Mesenteric fat pad (tissue), 1 donor: ENCODE results near the gene NPTN. TPM values are rescaled to one million over a fixed set of nuclear protein-coding genes. Genes with fewer than 3 reads are reported as not detected.

Source experiments
- DNase-seq: peaks from one replicate; pipeline ENCODE4 v3.0.0-alpha.2; 2020; ENCODE audit warnings: low spot score
- total RNA-seq: library from RNA; stranded (reverse); fragmentation: NEBNext Ultra II Directional; extraction: Animal tissue kit (Norgen Biotek cat#: 25700); gene quantifications from one replicate; pipeline ENCODE4 v1.2.1, GENCODE V29; 2021
- donor health status: DM: yes; HTN: yes; CAD: no.

The NPTN gene
- total RNA-seq, 1 donor from 2014 or later: 70.1 TPM

DNA sequence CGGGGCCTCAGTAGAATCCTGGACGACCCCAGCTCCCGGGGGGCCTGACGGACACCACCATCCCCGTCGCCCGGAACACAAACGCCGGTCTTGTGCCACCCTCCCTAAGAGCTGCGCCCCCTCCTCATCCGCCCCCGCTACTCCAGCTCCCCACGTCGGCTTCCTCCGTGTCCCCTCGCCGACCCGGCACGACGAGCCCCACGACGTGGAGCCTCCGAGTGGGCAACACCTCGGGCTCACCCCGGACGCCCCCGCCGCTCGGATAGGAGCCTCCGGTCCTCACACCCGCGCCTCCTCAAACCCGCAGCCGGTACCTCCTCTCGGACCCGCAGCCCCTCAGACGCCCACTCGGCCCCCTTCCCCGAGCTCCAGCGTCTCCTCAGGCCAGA lies 525 bp downstream of the NPTN start:
- no peak for DNase-seq

DNA sequence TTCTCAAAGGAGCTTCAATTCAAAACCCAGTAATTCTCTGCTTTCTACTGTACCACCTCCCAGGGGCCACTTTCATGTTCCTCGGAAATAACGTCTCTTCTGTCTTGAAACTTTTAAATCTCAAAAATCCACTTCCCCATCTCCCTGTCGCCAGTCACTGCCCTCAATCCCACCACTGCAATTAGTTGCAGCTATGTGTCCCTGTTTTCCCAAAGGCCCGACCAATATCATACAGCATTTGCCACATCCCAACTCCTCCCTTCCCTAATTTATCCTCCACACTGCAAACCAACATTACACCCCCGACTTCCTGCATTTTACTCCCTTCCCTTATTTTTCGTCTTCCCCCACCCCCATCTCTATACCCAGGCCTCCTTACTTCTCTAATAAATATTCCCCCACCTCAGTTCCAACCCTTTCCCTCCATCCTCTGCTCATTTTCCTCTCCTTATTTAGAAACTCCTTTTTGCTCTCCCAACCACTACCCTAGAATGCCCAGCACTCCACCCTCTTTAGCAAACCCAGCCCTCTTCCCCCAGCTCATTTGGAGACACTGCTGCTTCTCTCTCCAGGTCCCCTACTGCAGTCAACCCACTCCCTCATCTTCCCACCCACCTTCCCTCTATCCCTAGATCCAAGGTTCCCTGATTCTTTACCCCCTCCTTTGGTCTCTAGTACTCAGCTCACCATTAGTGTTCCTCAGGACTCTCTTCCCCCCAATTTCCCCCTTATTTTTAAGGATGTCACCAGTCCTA lies 1.1 kb downstream of the NPTN start:
- no peak for DNase-seq

DNA sequence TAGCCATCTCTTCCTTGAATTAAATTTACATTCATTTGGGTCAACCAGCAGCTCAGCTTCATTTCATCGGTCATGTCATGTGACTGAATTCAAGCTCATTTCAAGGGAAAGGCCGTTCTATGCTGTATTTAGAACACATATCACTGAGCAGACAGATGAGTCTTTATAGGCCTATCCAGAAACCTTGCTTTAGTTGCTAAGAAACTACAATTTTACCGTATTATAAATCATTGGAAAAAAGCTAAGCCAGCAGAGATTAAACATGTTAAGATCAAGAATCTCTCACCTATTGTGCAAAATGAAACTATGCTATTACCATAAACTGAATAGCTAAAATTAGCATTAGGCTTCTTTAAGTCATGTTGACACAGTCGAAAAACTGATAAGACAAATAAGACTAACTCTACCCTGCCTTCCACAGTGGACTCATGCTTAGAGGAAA lies 2.2 kb downstream of the NPTN start:
- no peak for DNase-seq

DNA sequence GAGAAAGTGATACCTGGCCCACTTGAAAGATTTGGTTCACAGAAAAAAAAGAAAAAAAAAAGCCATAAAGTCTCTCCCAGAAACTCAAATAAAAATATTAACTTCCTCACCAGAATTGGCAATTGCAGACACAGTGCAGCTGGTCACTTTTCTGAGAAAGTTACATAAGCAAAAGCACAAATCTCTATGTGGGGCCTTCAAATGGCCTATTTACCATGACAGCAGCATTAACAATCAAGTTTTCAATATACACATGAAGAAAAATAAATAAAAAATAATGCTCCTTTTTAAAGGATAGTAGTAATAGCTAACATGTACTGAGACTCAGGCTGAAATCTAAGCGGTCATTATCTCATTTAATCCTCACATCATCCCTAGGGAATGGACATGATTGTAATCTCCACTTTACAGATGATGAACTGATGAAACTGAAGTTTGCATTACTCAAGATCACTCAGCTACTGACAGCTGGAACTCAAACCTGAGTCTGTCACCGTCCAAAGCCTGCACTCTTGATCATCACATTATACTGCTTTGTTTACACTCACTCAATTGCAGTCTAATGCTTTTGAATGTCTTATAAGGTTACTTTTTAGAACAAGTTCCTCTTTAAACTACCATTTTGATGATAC lies 3.3 kb downstream of the NPTN start:
- DNase-seq: no peak

DNA sequence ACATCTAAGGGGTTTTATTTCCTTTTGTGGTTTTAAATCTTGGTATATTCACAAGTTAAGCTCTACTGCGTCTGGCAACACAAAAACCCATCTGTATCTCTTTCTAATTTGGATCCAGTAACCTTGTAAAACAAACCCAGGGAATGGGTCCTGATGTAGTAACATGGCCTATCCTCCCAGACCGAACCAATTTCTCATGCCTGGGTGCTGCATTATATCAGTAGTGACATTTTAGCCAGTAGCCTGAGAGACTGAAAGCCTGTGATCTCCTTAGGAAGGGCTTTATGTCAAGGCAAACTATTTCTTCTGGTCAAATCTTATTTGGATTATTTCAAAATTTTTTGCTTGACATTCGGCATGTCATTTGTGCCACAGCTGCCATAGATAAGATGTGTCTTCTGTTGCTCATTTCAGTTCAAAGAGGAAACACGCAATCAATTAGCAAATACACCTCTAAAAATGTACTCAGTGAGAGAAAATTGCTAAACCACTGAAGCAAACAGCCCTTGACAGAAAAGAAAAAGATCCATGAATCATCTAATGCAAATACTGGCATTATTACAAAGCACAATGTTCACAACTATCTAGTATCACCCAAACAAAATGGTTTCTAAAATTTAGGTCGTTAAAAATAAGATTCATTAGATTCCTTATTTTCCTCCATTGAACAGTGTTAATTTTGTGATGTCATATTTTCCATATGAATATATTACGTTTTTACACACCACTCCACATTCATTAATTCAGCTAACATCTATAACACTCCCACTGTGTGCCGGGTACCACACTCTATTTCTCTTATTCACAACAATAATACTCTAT lies 4.0 kb downstream of the NPTN start:
- DNase-seq: no peak

DNA sequence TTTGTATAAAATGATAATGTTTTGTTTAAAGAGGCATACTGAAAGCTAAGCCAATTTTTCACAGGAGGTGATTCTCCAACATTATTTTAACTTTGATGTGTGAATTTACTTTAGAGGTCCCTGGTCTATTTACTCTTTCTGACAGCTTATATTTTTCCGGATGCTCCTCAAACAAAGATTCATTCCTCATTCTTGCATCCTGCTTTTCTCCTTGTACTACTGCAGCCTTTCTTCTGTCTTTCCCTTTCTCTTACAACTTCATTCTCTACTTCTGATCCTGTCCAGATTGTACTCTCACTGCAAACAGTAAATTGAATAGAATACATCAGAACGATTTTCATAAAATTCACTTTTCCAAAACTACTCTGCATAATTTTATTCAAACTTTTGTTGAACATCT lies 5.1 kb downstream of the NPTN start:
- DNase-seq: no peak

DNA sequence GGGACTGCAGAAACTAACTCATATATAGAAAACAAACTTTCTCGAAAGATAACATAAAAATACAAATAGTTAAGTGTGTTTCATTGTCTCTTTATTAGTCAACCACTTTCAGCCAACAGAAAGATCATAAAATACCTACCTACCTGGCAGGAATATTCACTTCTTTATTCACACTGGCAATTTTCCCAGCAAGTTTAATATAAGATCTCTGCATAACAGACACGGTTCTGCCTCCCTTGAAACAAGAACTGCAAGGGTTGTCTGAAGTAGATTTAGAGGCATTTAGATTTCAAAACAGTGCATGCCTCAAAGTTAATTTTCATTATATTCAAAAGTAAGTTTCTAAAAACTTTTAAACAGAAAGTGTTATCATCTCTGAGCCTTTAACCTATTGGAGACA lies 7.1 kb downstream of the NPTN start:
- DNase-seq: no peak

DNA sequence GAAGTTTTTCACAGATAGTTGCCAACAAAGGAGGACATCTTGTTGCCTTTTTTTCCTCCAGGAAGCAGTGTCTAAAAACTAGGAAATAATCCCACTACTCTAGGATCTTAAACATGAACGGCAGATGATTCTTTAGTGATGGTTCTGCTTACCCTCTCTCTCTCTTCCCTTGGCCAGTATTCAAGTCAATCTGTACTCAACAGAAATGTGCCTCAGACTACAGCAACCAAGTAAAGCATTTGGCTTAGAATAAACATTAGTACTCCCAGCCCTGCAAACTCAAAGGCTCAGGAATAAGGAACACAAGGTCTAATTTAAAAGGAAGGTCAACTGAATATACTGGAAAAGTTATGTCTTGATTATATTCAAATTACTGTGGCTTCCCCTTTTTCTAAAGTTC lies 8.7 kb downstream of the NPTN start:
- no peak for DNase-seq

DNA sequence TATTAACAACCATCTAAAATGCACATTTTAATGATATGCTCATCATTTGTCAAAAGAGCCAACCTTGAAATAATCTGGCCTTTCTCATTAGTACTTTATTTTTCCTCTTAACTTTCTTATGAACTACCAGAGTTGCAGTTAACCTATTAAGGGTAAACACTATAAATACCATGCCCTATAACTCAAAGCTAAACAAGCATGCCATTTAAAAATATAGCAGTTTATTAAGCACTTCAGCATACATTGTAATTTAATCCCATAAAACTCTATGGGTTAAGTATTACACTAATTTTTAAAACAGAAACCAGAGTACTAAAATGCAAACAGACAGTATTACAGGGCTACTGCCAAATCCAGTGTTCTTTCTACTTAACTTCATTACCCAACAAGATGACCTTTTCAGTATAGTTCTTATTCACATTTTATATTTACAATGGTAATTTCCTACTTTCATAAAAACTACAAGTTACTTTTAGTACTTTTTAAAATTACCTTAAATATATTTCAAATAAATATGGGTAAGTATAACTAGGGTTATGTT lies 11.8 kb downstream of the NPTN start:
- no peak for DNase-seq

DNA sequence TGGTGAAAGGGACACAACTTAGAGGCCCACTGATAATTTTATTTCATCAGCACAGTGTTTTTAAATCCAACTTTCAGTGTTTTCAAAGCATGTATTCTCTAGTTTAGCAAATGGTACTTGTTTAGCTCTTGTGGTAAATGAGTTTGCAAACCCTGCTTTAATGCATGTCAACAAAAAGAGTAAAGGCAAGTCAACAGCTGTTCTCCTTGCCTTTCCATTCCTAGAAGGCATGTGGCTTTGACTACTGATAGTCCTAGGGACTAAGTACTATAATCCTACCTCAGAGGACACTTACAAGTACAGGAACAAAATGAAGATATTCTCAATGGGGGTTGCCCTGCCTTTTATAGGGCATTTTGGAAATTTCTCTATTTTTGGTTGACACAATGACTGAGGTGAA lies 13.1 kb downstream of the NPTN start:
- DNase-seq: no peak

DNA sequence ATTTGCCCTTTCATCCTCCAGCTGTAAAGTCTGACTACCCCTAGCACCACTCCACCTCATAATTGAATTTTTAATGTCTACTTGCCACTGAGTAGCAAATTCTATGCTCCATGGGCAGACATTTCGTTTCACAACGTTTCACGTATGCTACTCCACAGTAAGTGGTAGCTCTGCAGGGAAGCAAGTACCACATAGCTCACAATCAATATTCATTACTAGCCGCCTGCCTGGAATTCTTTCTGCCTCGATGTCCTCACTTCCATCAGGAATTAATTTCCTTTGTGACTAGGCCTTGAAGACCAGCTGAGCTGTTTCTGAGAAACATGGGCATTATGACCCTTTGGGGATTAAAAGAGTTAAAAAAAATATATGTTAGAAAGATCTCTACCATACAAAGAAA lies 15.3 kb downstream of the NPTN start:
- no peak for DNase-seq

DNA sequence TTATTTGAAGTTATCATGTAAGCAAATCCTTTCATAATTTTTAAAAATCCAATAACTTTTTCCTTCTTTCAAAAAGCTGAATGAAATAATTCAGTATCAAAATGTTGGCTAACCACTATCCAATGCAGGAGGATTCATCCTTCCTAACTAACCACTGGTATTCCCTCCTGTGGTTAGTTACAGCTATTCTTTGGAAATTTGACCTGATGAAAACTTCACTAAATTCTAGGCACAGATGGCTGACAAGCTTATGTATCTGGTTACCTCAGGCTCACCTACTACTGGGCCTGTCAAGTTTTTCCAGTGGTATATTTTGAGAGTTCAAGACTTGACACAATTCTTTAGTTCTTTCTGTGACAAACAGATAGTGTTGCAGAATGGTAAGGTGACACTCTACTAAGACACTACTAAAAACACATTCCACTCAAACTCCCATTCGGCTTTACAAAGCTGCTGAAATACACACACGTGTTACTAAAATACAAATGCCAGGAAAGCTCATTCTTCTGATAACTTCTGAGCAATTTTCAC lies 15.8 kb downstream of the NPTN start:
- DNase-seq: no peak

DNA sequence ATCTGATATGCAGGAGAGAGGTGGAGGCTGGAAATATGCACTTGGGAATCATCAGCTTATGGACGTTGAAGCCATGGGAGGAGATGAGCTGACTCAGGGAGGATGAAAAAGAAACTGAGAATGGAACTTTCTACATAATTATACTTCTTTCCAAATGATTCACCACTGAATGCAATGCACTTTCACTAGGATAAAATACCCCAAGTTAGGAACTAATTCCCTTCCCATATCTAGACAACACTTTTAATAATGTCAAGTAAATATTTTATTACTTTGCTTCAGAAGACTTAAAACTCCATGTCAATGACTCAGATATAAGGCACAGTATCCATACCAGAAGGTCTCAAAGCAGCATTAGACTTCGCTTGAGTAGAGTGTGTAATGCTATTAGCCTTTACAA lies 24.2 kb downstream of the NPTN start:
- DNase-seq: no peak

DNA sequence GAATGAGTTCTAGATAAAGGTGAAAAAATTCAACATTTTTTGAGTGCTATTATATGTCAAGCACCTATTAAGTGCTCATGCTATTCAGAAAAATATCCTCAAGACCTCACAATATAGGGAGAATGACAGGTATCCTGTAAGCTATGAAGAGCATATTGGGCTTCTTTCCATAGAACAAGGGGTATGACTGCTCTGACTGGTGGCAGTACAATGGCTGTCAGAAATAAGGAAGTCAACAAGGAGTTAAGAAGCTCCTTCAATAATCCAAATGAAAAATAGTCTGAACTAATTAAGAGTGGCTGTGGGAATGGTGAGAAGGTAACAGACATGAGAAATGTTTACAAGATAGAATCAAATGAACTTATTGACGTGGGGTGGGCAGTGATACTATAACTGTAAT lies 24.7 kb downstream of the NPTN start:
- no peak for DNase-seq

DNA sequence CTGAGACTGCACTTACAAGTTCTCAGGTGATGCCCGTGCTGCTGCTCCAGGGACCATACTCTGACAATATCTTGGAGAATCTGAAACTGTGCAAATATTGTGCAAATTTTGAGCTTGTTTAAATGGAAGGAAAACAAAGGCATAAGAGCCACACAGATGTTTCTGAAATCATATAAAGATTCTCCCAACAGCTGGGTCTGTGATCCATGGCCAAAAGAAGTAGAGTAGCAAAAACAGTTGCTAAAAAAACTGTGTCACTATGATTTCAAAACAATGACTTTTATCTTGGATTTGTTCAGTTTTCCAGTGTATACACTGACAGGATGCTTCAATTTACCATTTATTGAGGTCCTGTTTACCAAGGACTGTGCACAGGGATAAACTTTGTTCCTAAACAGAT lies 25.3 kb downstream of the NPTN start:
- DNase-seq: no peak

DNA sequence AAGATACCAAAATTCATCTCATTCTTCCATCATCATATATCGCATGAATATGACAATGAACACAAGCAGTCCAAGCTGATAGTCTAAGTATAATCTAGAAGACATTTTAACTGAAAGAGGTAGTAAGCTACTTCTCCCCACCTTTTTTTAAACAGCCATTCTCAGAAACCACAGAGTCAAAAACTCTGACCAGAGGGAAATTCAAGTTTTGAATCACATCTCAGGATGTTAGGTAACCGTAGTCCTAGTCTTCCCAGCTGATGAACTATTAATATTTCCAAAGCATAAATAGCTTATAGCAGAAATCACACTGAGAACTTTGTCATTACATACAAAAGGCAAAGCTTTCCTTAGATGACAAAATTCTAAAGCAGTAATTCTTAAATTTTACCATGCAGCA lies 25.8 kb downstream of the NPTN start:
- no peak for DNase-seq

DNA sequence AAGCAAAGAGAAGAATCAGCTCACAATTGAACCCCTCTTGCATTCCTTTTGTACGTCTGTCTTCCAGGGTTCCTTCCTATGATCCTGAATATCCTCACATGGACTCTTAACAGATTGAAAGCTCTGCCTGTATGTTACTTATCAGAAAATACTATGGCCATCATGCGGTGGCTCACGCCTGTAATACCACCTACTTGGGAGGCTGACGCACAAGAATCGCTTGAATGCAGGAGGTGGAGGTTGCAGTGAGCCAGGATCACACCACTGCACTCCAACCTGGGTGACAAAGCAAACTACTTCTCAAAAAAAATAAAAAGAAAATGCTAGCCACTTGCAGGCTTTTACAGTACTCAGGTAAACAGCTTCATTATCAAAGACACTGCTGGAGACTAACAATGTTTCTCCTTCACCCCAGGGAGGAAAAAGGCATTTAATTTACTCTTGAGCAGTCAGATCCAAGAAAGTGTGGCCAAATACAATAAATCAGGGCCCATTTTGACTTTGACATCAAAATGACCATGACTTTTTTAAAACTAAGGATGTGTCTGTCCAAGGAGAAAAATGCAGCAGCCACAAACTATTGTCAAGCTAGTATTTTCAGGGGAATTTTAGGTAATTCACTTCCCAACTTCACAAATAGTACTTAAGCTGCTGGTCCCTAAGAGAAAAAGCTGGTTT lies 27.3 kb downstream of the NPTN start:
- DNase-seq: no peak

DNA sequence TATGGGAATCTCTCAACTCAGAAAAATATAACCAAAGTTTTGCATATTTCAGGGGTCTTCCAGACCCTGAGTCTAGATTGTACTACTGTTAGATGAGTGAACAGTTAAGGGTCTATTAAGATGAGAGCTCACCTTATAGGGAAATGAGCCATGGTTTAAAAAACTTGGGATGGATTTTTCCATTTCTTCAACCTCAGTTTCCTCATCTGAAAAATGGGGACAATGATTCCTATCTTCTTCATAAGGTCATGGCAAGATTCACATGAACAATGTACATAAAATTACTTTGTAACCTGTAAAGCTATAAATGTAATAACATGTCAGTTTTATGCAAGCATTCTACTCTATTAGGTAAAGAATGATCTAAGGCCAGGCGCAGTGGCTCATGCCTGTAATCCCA lies 28.7 kb downstream of the NPTN start:
- no peak for DNase-seq

DNA sequence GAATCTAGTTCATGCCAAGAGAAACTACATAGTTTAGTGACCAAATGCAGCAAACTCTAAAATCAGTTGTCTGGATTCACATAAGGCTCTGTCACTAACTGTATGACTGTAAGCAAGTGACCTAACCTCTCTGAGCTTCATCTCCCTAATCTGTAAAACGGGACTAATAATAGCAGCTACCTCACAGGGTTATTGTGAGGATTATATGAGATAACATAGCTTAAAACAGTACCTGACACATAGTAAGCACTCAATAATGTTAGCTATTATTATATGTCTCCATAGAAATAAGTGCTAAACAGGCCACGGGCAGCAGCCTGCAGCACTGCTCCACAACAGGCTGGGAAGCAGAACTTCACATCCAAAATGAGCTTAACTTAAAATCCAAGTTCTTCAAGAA lies 30.2 kb downstream of the NPTN start:
- DNase-seq: no peak

DNA sequence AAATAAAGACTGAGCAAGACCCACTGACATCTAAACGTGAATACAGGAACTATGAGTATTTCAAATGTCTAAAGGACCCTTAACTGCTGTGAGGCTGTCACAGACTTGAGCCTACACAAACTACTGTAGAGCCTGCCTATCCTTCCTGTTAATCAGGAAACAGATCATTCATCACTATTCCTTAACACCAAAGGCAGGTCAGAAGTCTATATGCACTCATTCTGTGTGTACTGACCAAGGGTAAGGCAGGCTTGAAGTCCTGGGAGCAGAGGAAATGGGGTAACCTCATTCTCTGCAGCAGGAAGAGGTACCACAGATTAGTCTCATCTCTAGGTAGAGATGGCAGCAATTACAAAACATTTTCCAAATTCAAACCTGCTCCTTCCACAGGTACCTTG lies 30.7 kb downstream of the NPTN start:
- DNase-seq: no peak
